Measurements from ENCODE around the gene PRM3. TPM values are rescaled to one million over a fixed set of nuclear protein-coding genes. Genes with fewer than 3 reads are reported as not detected.

Gene PRM3
- total RNA-seq, 3 donors from 2014 or later = not detected

DNA sequence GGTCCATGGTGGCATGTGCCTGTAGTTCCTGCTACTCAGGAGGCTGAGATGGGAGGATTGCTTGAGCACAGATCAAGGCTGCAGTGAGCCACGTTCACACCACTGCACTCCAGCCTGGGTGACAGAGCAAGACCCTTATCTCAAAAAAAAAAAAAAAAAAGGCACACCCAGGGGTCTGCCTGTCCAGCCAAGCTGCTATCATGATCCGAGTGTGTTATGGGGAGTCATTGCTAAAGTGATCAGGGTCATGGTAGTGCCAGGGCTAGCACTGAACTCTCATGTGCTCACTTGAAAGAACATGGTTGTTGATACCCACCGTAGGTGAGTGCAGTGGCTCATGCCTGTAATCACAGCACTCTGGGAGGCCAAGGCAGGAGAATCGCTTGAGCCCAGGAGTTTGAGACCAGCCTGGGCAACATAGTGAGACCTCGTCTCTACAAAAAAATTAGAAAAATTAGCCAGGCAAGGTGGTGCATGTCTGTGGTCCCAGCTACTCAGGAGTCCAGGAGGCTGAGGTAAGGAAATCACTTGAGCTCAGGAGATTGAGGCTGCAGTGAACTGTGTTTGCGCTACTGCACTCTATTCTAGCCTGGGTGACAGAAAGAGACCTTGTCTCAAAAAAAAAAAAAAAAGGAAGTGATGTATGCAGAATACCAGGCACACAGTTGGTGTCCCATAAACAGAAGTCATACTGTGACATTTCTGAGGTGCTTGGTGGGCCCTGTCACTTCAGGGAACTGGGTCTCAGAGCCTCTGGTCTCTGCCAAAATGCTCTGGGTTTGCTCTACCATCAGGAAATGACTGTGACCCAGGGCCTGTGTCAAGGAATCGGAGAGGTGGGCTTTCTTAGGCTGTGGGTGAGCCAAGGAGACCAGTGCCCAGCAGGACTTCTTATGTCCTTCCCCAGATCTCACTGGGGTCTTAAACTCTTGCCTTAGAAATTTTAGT lies 5.5 kb upstream of the PRM3 start:
- intact Hi-C loops (cut with DNase I; ENCODE audit: low total_unique reads) = no loop called here
- no peaks in the 10 kb centered on the region for H3K27me3 ChIP-seq
- no peaks in the 10 kb centered on the region for H3K9me3 ChIP-seq
- H3K4me3 ChIP-seq = no peak overlapping the region
- H3K27ac ChIP-seq = no peak overlapping the region
- no peaks in the 10 kb centered on the region for H3K4me1 ChIP-seq
- no peaks in the 10 kb centered on the region for H3K36me3 ChIP-seq
- TF ChIP-seq CTCF (IDR thresholded peaks at IDR 0.05) (no peak), POLR2A (IDR thresholded peaks at IDR 0.05) (no peak), POLR2AphosphoS5 (IDR thresholded peaks at IDR 0.05) (no peak)
- DNase-seq (ENCODE audit: low spot score in 2 of 2) = no peak

GRCh38 chr16:11277607-11278337 lies 4.3 kb upstream of the PRM3 start:
- TF ChIP-seq POLR2AphosphoS5 (IDR thresholded peaks at IDR 0.05) = no peak
- TF ChIP-seq POLR2A (IDR thresholded peaks at IDR 0.05) = no peak
- TF ChIP-seq CTCF (IDR thresholded peaks at IDR 0.05) = no peak
- H3K36me3 ChIP-seq = no peaks in the 10 kb centered on the region
- no peaks in the 10 kb centered on the region for H3K9me3 ChIP-seq
- H3K27me3 ChIP-seq = no peaks in the 10 kb centered on the region
- intact Hi-C loops (cut with DNase I; ENCODE audit: low total_unique reads) = no loop called here
- H3K4me3 ChIP-seq = no peak overlapping the region
- no peaks in the 10 kb centered on the region for H3K4me1 ChIP-seq
- no peak overlapping the region for H3K27ac ChIP-seq
- no peak for DNase-seq (ENCODE audit: low spot score in 2 of 2)

DNA sequence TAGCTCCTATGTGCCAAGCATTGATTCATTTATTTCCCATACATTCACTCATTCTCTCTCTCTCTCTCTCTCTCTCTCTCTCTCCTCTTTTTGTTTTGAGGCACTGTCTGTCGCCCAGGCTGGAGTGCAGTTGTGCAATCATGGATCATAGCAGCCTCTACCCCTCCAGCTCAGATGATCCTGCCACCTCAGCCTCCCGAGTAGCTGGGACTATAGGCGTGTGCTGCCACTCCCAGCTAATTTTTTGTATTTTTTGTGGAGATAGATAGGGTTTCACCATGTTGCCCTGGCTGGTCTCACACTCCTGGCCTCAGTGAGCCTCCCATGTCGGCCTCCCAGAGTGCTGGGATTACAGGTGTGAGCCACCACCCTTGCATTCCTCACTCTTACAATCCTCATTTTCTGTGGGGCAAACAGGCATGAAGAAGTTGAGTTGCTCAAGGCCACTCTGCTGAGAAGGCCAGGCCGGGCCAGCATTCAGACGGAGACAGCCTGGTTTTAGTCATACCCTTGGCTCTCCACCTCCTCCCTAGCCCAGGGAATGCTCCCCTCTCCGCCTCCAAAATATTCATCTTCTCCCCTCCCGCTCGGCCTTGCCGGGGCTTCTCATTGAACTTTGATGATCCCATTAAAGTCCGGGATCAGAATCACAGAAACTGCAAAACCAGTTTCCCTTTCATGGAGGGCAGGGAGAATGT lies 3.6 kb upstream of the PRM3 start:
- intact Hi-C loops (cut with DNase I; ENCODE audit: low total_unique reads) = no loop called here
- H3K27ac ChIP-seq = no peak overlapping the region
- TF ChIP-seq POLR2A (IDR thresholded peaks at IDR 0.05) = no peak
- no peak for TF ChIP-seq POLR2AphosphoS5 (IDR thresholded peaks at IDR 0.05)
- no peak for TF ChIP-seq CTCF (IDR thresholded peaks at IDR 0.05)
- H3K4me1 ChIP-seq = no peaks in the 10 kb centered on the region
- H3K4me3 ChIP-seq = no peak overlapping the region
- H3K36me3 ChIP-seq = no peaks in the 10 kb centered on the region
- H3K27me3 ChIP-seq = no peaks in the 10 kb centered on the region
- no peak for DNase-seq (ENCODE audit: low spot score in 2 of 2)
- no peaks in the 10 kb centered on the region for H3K9me3 ChIP-seq

DNA sequence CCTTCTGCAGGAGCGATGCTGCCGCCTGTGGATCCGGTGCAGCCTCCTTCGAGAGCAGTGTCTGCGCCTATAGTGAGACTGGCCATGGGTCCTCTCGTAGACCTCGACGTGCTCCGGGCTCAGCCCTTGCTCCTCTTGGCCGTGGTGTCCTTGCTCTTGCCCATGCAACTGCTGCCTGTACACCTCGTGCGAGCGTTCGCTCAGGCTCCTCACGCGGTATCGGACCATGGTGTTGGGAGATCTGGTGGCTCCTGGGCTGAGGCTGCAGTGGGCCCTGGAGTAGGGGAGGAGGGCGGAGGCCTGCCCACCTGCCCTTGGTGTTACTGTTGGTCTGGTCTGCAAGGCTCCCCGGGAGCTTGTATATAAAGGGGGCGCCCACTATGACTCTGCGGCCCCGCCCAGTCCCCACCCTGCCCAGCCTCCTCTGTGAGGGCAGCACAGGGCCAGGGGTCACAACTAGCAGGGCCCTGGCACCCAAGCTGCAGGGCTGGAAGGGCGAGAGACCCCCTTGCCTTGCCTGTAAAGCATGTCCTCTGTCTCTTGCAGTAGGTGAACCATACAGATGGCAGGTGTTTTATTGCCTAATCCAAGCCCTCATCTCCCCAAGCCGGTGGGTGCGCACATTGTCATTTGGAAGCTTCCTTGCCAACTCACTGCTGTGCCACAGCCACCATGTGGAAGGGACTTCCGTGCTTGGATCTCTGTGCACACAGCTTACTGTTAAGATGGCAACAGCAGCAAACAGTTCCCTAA lies 2.9 kb upstream of the PRM3 start, which contains the start of gene PRM2:
Gene PRM2 (minus strand): TSS at position 338 of the 753 bp plus-strand sequence. CDS start 110 bp downstream, at position 228.
- no peaks in the 10 kb centered on the region for H3K9me3 ChIP-seq
- H3K27me3 ChIP-seq = no peaks in the 10 kb centered on the region
- DNase-seq (ENCODE audit: low spot score in 2 of 2) = no peak
- no peak within 1 kb of the TSS for H3K4me3 ChIP-seq
- no peak within 1 kb of the TSS for H3K27ac ChIP-seq
- H3K4me1 ChIP-seq = no peaks in the 10 kb centered on the region
- TF ChIP-seq POLR2A (IDR thresholded peaks at IDR 0.05) (no peak), POLR2AphosphoS5 (IDR thresholded peaks at IDR 0.05) (no peak), CTCF (IDR thresholded peaks at IDR 0.05) (no peak)
- intact Hi-C loops (cut with DNase I; ENCODE audit: low total_unique reads) = no loop called here
- H3K36me3 ChIP-seq = no peaks in the 10 kb centered on the region

All from breast epithelium (tissue), 4 donors.